Keratinocyte (primary cell): ENCODE data around the gene KASH5. TPM values are rescaled to one million over a fixed set of nuclear protein-coding genes. Genes with fewer than 3 reads are reported as not detected.

Experiments used
- DNase-seq: peaks from one replicate; pipeline ENCODE4 v3.0.0-alpha.2; 2011; ENCODE audit warnings: low read depth, missing footprints, low spot score
- FAIRE-seq: peaks from 2 replicates; lab custom pipeline; 2011; peaks lifted over from hg19 to GRCh38; lab: Jason Lieb, UNC
- H2AFZ ChIP-seq: 2 replicates; pipeline ENCODE4 v1.6.0; 2012; ENCODE audit warnings: low read length, control low read depth, inconsistent platforms; ENCODE audit not compliant: control insufficient read depth
- H3K27ac ChIP-seq: 2 replicates; pipeline ENCODE4 v1.5.1; 2011; ENCODE audit warnings: low read length; ENCODE audit not compliant: control insufficient read depth, insufficient read depth
- H3K27me3 ChIP-seq: 3 replicates; pipeline ENCODE4 v1.6.0; 2011; ENCODE audit warnings: low read length; ENCODE audit not compliant: control insufficient read depth, insufficient read depth; ENCODE audit errors: extremely low read depth
- H3K36me3 ChIP-seq, 2 experiments: 2 replicates in 1 of 2; 3 replicates in 1 of 2; pipeline ENCODE4 v1.5.1; 2011; ENCODE audit warnings: low read length in 2 of 2, mild to moderate bottlenecking in 1 of 2; ENCODE audit not compliant: control insufficient read depth in 2 of 2, insufficient read depth in 2 of 2; ENCODE audit errors: extremely low read depth in 1 of 2
- H3K4me1 ChIP-seq: 3 replicates; pipeline ENCODE4 v1.5.1; 2011; ENCODE audit warnings: low read length; ENCODE audit not compliant: control insufficient read depth, insufficient read depth; ENCODE audit errors: extremely low read depth
- H3K4me2 ChIP-seq: 3 replicates; pipeline ENCODE4 v1.6.0; 2011; ENCODE audit warnings: low read depth, low read length; ENCODE audit not compliant: control insufficient read depth, insufficient read depth; ENCODE audit errors: extremely low read depth
- H3K4me3 ChIP-seq, 3 experiments: fragments of 200-600 bp in 1 of 3; sonication (generic) in 1 of 3; 2 replicates in 2 of 3; 3 replicates in 1 of 3; pipeline ENCODE4 v1.5.1; 2011 to 2016; ENCODE audit warnings: low read length in 3 of 3, mild to moderate bottlenecking in 3 of 3, control low read depth in 2 of 3, inconsistent platforms in 1 of 3, low read depth in 1 of 3, mixed read lengths in 1 of 3, mixed run types in 1 of 3, moderate library complexity in 1 of 3; ENCODE audit not compliant: control insufficient read depth in 2 of 3, insufficient read depth in 2 of 3; ENCODE audit errors: extremely low read depth in 1 of 3
- H3K79me2 ChIP-seq: 2 replicates; pipeline ENCODE4 v1.6.0; 2012; ENCODE audit warnings: low read length; ENCODE audit not compliant: control insufficient read depth, insufficient read depth
- H3K9ac ChIP-seq: 3 replicates; pipeline ENCODE4 v1.6.0; 2011; ENCODE audit warnings: low read length; ENCODE audit not compliant: control insufficient read depth, insufficient read depth; ENCODE audit errors: extremely low read depth
- H3K9me1 ChIP-seq: 3 replicates; pipeline ENCODE4 v1.6.0; 2011; ENCODE audit warnings: low read length; ENCODE audit not compliant: control insufficient read depth, insufficient read depth; ENCODE audit errors: extremely low read depth
- H3K9me3 ChIP-seq: 2 replicates; pipeline ENCODE4 v1.5.1; 2012; ENCODE audit warnings: low read depth, low read length; ENCODE audit not compliant: control insufficient read depth
- H4K20me1 ChIP-seq: 3 replicates; pipeline ENCODE4 v1.6.0; 2011; ENCODE audit warnings: low read length; ENCODE audit not compliant: control insufficient read depth, insufficient read depth; ENCODE audit errors: extremely low read depth
- CTCF ChIP-seq, 3 experiments: IDR thresholded peaks in 1 of 3; conservative IDR thresholded peaks in 1 of 3; optimal IDR thresholded peaks in 1 of 3; 2 replicates in 2 of 3; 3 replicates in 1 of 3; pipeline versions ENCODE3 to v1.5.1; 2011; ENCODE audit warnings: low read length in 3 of 3, mild to moderate bottlenecking in 3 of 3, moderate library complexity in 2 of 3, control low read depth in 1 of 3, inconsistent platforms in 1 of 3; ENCODE audit not compliant: insufficient read depth in 2 of 3; ENCODE audit errors: extremely low read depth in 1 of 3
- EZH2 ChIP-seq: IDR thresholded peaks from one replicate; pipeline ENCODE4 v1.6.1; 2012; ENCODE audit warnings: inconsistent platforms, mild to moderate bottlenecking, low read length, moderate library complexity
- dilution Hi-C: fragments of 300-500 bp; cut with MboI; formaldehyde crosslinking; loops from one replicate; pipeline ENCODE4 v1.7.0; 2020; ENCODE audit warnings: low sequenced_read_pairs; ENCODE audit not compliant: extremely low pct_ligation_motif_present
- polyA plus RNA-seq, 5 experiments: library from polyadenylated mRNA; depleted of rRNA in 3 of 5; stranded (reverse) in 3 of 5; stranded (forward) in 1 of 5; unstranded in 1 of 5; fragments of >200 nt; gene quantifications; 1 replicate in 1 of 5; 2 replicates in 3 of 5; 3 replicates in 1 of 5; pipeline versions ENCODE4 v1.2.1 to v1.2.3, GENCODE V29; 2011 to 2012; ENCODE audit warnings: missing spikeins in 2 of 5, low read depth in 1 of 5, low replicate concordance in 1 of 5

KASH5 gene
- polyA plus RNA-seq, 1 donor (not counting 4 experiments of a cell fraction or from before 2014, with no cell fraction given) = not detected

- Histone ChIP-seq H3K36me3 (peaks cover 0 to 8% of the 10 kb centered on the region in 2 experiments), H3K27ac (no peak overlapping the region), H3K9me3 (no peaks in the 10 kb centered on the region), H3K9ac (no peak overlapping the region), H3K4me1 (peaks cover 3% of the 10 kb centered on the region), H3K9me1 (no peaks in the 10 kb centered on the region), H2AFZ (peak overlapping the region; percentile 77), H3K79me2 (no peaks in the 10 kb centered on the region), H4K20me1 (no peaks in the 10 kb centered on the region), H3K27me3 (peaks cover 16% of the 10 kb centered on the region), H3K4me2 (peak overlapping the region; percentile 83), H3K4me3 (peak overlapping the region; percentile 16 to 47 (median 33))
- TF ChIP-seq EZH2 (no peak), CTCF (optimal IDR thresholded peaks at IDR 0.05 in 1 of 3, IDR thresholded peaks at IDR 0.05 in 1 of 3, conservative IDR thresholded peaks at IDR 0.05 in 1 of 3; ENCODE audit: extremely low read depth in 1 of 3, insufficient read depth in 2 of 3, low read length in 3 of 3) (no peak)
- FAIRE-seq (no peak), DNase-seq (no peak)
- dilution Hi-C loops = no loop called here
Measured at GRCh38 chr19:49339301-49340068, 48.6 kb upstream of the KASH5 start.

DNA sequence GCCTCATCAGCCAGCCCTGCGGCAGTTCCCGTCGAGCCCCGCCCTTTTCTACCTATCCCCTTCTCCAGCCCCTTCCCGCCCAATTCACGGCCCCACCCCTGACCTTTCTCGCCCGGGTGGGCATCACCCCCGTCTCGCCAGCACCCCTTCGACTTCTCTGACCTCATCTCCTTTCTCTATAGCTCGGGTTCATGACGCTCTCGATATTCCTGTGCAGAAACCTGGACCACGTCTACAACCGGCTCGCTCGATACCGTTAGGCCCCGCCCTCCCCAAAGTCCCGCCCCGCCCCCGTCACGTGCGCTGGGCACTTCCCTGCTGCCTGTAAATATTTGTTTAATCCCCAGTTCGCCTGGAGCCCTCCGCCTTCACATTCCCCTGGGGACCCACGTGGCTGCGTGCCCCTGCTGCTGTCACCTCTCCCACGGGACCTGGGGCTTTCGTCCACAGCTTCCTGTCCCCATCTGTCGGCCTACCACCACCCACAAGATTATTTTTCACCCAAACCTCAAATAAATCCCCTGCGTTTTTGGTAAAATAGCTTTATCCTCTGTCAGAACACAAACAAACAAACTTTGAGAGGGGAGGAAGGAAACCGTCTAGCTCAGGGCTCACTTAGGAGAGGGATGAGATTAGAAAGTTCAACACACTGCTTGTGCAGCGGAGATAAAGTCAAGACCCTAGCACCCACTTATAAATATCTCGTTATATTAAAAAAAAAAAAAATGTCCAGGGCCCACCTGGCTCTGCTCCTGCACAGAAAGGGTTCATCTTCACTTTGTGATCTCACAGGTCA is 47.8 kb upstream of the KASH5 start:
- FAIRE-seq (no peak), DNase-seq (no peak)
- Histone ChIP-seq H3K9ac (no peak overlapping the region), H3K9me1 (no peaks in the 10 kb centered on the region), H3K27ac (no peak overlapping the region), H3K79me2 (no peaks in the 10 kb centered on the region), H3K4me2 (no peak overlapping the region), H3K36me3 (peaks cover 0 to 8% of the 10 kb centered on the region in 2 experiments), H3K9me3 (no peaks in the 10 kb centered on the region), H3K4me1 (peaks cover 3% of the 10 kb centered on the region), H4K20me1 (no peaks in the 10 kb centered on the region), H3K4me3 (no peak overlapping the region), H3K27me3 (peaks cover 16% of the 10 kb centered on the region), H2AFZ (no peak overlapping the region)
- TF ChIP-seq CTCF (optimal IDR thresholded peaks at IDR 0.05 in 1 of 3, IDR thresholded peaks at IDR 0.05 in 1 of 3, conservative IDR thresholded peaks at IDR 0.05 in 1 of 3; ENCODE audit: extremely low read depth in 1 of 3, insufficient read depth in 2 of 3, low read length in 3 of 3) (no peak), EZH2 (no peak)
- dilution Hi-C loops = no loop called here
